ENCODE data around the gene CNNM4. TPM values are rescaled to one million over a fixed set of nuclear protein-coding genes. Genes with fewer than 3 reads are reported as not detected.

The CNNM4 gene
- total and polyA plus RNA-seq, 10 donors: 1.5 to 14.4 (median 7.8) TPM

GRCh38 chr2:96751800-96752199, 8.9 kb upstream of the CNNM4 start:
- WGBS, 5 donors: 88 to 92% (median 91%) methylated on average over 9 of the region's 9 CpGs
- peak; percentile 38 for DNase-seq
- TF ChIP-seq POLR2AphosphoS5 (IDR thresholded peaks at IDR 0.05) (no peak), POLR2A (IDR thresholded peaks at IDR 0.05) (no peak), CTCF (IDR thresholded peaks at IDR 0.05 in 8 of 11, conservative IDR thresholded peaks at IDR 0.05 in 3 of 11) (no peak)
- H3K9me3 ChIP-seq: no peaks in the 10 kb centered on the region
- intact Hi-C loops (cut with DNase I; ENCODE audit: low total_unique reads): no loop called here
- H3K27ac ChIP-seq: no peak overlapping the region
- H3K4me1 ChIP-seq: peaks cover 0 to 6% (median 0%) of the 10 kb centered on the region in 6 donors
- H3K27me3 ChIP-seq (replicated peaks in 1 of 7): no peaks in the 10 kb centered on the region
- no peak overlapping the region for H3K4me3 ChIP-seq
- H3K36me3 ChIP-seq: no peaks in the 10 kb centered on the region

DNA sequence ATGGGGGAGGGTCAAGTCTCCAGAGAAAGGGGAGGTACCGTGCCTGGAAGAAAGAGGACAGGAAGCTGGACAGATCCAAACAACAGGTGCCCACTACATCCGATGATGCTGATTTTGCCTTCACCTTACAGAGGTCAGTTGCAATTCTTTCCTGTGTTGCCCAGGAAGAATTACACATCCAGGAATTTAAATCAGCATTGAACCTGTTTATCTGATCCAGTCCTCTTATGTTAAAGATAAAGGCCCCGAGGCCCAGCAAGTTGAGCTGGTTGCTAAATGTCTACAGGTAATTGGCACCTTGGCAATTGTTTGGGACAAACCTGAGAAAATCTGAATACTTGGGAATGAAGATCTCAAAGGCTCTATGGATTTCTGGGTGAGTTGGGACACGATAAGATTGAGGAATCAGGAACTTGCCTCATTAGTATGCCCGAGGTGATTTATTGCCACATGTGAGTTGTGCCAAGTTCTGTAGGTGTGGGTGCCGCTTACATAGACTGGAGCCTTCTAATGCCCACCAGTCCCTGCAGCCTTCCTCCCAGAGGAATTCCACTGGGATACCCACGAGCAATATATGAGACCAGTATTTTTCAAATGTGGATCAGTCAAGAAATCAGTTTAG, 6.9 kb upstream of the CNNM4 start:
- no peak for DNase-seq
- Histone ChIP-seq H3K9me3 (no peaks in the 10 kb centered on the region), H3K4me3 (no peak overlapping the region), H3K27ac (no peak overlapping the region), H3K4me1 (peaks cover 0 to 2% (median 0%) of the 10 kb centered on the region in 6 donors), H3K27me3 (replicated peaks in 1 of 7) (no peaks in the 10 kb centered on the region), H3K36me3 (no peaks in the 10 kb centered on the region)
- intact Hi-C loops (cut with DNase I; ENCODE audit: low total_unique reads): no loop called here
- TF ChIP-seq POLR2A (IDR thresholded peaks at IDR 0.05): no peak
- 43 to 62% (median 48%) methylated on average over 7 of the region's 7 CpGs for WGBS, 5 donors

DNA sequence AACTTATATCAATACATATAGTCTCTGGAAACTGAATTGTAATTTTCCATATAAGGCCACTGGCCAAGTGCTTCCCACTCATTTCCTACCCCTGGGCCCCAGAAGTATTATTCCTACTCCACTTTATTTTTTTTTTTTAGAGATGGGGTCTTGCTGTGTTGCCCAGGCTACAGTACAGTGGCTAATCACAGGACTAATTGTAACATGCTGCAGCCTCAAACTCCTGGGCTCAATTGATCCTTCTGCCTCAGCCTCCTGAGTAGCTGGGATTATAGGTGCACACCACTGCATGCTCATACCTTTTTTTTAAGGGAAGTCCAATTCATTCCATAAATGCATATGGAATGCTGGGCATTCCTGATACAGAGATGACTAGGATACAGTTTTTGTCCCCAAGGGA, 6.4 kb upstream of the CNNM4 start:
- intact Hi-C loops (cut with DNase I; ENCODE audit: low total_unique reads): no loop called here
- TF ChIP-seq POLR2A (IDR thresholded peaks at IDR 0.05): no peak
- no peak for TF ChIP-seq POLR2AphosphoS5 (IDR thresholded peaks at IDR 0.05)
- TF ChIP-seq CTCF (IDR thresholded peaks at IDR 0.05 in 8 of 11, conservative IDR thresholded peaks at IDR 0.05 in 3 of 11): no peak
- Histone ChIP-seq H3K4me1 (peaks cover 0 to 8% (median 1%) of the 10 kb centered on the region in 6 donors), H3K4me3 (no peak overlapping the region), H3K27ac (no peak overlapping the region), H3K9me3 (no peaks in the 10 kb centered on the region), H3K27me3 (replicated peaks in 1 of 7) (no peaks in the 10 kb centered on the region), H3K36me3 (no peaks in the 10 kb centered on the region)
- DNase-seq: no peak

DNA sequence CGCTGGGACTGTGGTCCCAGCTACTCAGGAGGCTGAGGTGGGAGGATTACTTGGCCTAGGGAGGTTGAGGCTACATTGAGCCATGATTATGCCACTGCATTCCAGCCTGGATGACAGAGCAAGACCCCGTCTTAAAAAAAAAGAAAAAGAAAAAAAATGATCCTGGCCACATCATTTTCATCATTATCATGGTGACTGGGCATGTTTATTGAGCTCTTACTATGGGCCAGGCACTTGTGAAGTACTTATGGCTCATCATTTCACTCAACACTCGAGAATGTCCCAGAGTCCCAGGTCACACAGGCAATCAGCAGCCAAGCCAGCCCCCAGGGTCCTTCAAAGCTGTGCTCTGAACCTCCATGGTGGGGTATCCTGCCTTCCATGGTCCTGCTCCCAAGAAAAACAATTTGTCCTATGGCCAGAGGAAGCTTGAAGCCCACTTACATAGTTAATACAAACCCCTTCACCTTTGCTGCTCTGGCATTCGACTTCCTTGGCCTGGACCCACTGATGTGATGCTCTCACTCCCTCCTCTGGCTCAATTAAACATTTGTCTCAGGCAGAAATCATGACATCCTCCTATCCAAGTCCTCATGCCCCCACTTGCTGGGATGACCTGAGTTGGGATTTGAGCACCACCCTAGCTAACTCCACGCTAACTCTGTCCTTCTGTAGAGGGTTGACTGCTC, 3.8 kb upstream of the CNNM4 start:
- TF ChIP-seq POLR2A (IDR thresholded peaks at IDR 0.05) (no peak), CTCF (IDR thresholded peaks at IDR 0.05 in 8 of 11, conservative IDR thresholded peaks at IDR 0.05 in 3 of 11) (no peak), POLR2AphosphoS5 (IDR thresholded peaks at IDR 0.05) (no peak)
- Histone ChIP-seq H3K9me3 (no peaks in the 10 kb centered on the region), H3K27ac (no peak overlapping the region), H3K4me3 (no peak overlapping the region), H3K27me3 (replicated peaks in 1 of 7) (no peaks in the 10 kb centered on the region), H3K36me3 (no peaks in the 10 kb centered on the region), H3K4me1 (peaks cover 15 to 30% (median 22%) of the 10 kb centered on the region in 6 donors)
- intact Hi-C loops (cut with DNase I; ENCODE audit: low total_unique reads): no loop called here
- peak; percentile 14 for DNase-seq
- WGBS, 5 donors: 76 to 90% (median 89%) methylated on average over 5 of the region's 5 CpGs
